ENCODE data around the gene PRCD. TPM values are rescaled to one million over a fixed set of nuclear protein-coding genes. Genes with fewer than 3 reads are reported as not detected.

Gene PRCD
- total and polyA plus RNA-seq, 5 donors = 6.1 to 11.6 (median 10.2) TPM

- DNase-seq = no peak
- Histone ChIP-seq H3K9me3 (ENCODE audit: control insufficient read depth, low read length) (no peaks in the 10 kb centered on the region), H3K27ac (ENCODE audit: low read length) (no peak overlapping the region), H3K27me3 (ENCODE audit: control insufficient read depth, insufficient read depth) (no peaks in the 10 kb centered on the region), H3K4me3 (ENCODE audit: low read length) (no peak overlapping the region), H3K4me1 (ENCODE audit: control insufficient read depth, insufficient read depth, low read length) (no peaks in the 10 kb centered on the region)
- intact Hi-C loops (cut with DNase I) = loop anchor here in 1 of 4 donors (5.0 kb wide), 1 partner anchor 36 kb away; no protein-coding TSS in a partner anchor
- WGBS = 87% methylated on average over 9 of the region's 9 CpGs
- ATAC-seq = no peak
These were observed 36.3 kb downstream of the PRCD start for GRCh38 chr17:76576189-76576588.

DNA sequence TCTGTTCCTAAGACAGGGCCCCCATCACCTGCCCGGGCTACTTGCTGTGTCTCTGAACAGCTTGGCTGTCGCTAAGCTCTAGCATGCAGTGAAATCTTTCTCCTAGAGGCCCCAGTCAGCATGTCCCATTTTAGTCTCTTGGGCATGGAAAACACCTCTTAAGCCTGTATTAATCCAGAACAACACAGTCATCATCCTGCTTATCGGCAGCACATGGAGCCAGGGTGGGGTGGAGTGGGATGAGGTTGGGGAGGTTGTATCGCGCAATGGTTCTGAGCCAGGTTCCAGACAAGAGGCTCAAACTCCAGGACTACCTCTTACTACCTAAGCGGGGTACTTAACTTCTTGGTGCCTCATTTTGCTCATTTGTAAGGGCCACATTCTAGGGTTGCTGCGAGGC lies 38.0 kb downstream of the PRCD start:
- no peak for DNase-seq
- ATAC-seq = no peak
- H3K9me3 ChIP-seq (ENCODE audit: control insufficient read depth, low read length) = no peaks in the 10 kb centered on the region
- no peak overlapping the region for H3K4me3 ChIP-seq (ENCODE audit: low read length)
- H3K27me3 ChIP-seq (ENCODE audit: control insufficient read depth, insufficient read depth) = no peaks in the 10 kb centered on the region
- H3K27ac ChIP-seq (ENCODE audit: low read length) = no peak overlapping the region
- intact Hi-C loops (cut with DNase I) = loop anchor here in 1 of 4 donors (5.0 kb wide), 1 partner anchor 34 kb away; no protein-coding TSS in a partner anchor
- no peaks in the 10 kb centered on the region for H3K4me1 ChIP-seq (ENCODE audit: control insufficient read depth, insufficient read depth, low read length)
- 96% methylated on average over 7 of the region's 7 CpGs for WGBS

DNA sequence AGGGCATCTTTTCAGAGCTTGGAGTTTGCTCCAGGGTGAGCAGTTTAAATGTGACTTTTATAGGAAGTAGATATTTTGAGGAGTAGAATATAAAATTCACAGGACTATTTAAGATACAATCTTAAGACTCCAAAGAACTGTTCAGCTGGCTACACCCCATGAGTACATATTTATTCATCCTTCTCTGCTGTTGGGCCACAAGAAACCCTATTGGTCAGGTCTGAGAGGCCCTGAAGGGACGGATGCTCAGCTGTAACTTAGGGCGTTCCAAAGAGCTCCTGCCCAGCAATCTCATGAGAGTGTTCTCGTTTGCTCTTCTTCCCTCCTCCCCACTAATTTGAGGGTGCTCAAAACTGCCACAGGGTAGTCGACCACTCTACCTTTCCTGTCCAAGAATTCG lies 38.5 kb downstream of the PRCD start:
- DNase-seq (no peak), ATAC-seq (no peak)
- intact Hi-C loops (cut with DNase I) = loop anchor here in 1 of 4 donors (5.0 kb wide), 1 partner anchor 34 kb away; no protein-coding TSS in a partner anchor
- Histone ChIP-seq H3K27me3 (ENCODE audit: control insufficient read depth, insufficient read depth) (no peaks in the 10 kb centered on the region), H3K4me1 (ENCODE audit: control insufficient read depth, insufficient read depth, low read length) (no peaks in the 10 kb centered on the region), H3K9me3 (ENCODE audit: control insufficient read depth, low read length) (no peaks in the 10 kb centered on the region), H3K27ac (ENCODE audit: low read length) (no peak overlapping the region), H3K4me3 (ENCODE audit: low read length) (no peak overlapping the region)
- WGBS = 76% methylated on average over 5 of the region's 5 CpGs

DNA sequence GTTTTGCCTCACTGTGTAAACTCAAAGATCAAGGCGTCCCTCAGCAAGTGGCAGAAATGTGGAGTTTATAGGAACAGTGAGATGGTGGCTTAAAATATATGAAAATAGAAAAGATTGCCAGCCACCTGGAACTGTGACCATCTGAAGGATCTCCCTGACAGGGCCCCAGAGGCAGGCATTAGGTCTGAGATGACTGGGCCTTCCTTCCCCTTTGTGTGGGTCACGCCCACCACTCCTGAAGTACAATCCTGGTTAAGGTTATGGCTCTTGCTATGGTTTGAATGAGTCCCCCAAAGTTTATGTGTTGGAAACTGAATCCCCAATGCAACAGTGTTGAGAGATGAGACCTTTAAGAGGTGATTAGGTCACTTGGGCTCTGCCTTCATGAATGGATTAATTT lies 39.4 kb downstream of the PRCD start:
- intact Hi-C loops (cut with DNase I) = loop anchor here in 1 of 4 donors (5.0 kb wide), 1 partner anchor 33 kb away; no protein-coding TSS in a partner anchor
- Histone ChIP-seq H3K4me1 (ENCODE audit: control insufficient read depth, insufficient read depth, low read length) (no peaks in the 10 kb centered on the region), H3K9me3 (ENCODE audit: control insufficient read depth, low read length) (no peaks in the 10 kb centered on the region), H3K27ac (ENCODE audit: low read length) (no peak overlapping the region), H3K27me3 (ENCODE audit: control insufficient read depth, insufficient read depth) (no peaks in the 10 kb centered on the region), H3K4me3 (ENCODE audit: low read length) (no peak overlapping the region)
- DNase-seq = no peak
- no peak for ATAC-seq
- WGBS = 94% methylated on average over 2 of the region's 2 CpGs

DNA sequence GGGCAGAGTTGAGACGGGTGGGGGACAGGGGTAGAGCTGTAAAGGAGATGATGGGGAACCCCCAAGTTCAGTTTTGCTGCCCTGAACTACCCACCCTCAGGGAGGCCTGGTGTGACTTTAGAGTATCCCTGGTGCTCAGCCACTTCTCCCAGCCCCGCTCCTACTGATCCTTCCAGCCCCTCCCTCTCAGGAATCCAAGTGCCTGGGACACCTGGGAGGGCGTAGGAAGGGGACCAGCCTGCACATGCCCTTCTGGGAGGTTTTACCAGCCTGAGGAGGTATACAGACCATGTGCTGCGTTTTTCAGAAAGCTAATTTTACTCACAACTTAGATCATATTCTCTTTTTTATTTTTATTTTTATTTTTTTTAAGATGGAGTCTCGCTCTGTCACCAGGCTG lies 41.7 kb downstream of the PRCD start:
- no peaks in the 10 kb centered on the region for H3K4me1 ChIP-seq (ENCODE audit: control insufficient read depth, insufficient read depth, low read length)
- no peak overlapping the region for H3K4me3 ChIP-seq (ENCODE audit: low read length)
- intact Hi-C loops (cut with DNase I) = loop anchor here in 1 of 4 donors (10.0 kb wide), 1 partner anchor 57 kb away; no protein-coding TSS in a partner anchor
- no peak for ATAC-seq
- H3K27ac ChIP-seq (ENCODE audit: low read length) = no peak overlapping the region
- no peak for DNase-seq
- H3K9me3 ChIP-seq (ENCODE audit: control insufficient read depth, low read length) = no peaks in the 10 kb centered on the region
- WGBS = 90% methylated on average over 5 of the region's 5 CpGs
- no peaks in the 10 kb centered on the region for H3K27me3 ChIP-seq (ENCODE audit: control insufficient read depth, insufficient read depth)

- Histone ChIP-seq H3K27ac (ENCODE audit: low read length) (no peak overlapping the region), H3K27me3 (ENCODE audit: control insufficient read depth, insufficient read depth) (no peaks in the 10 kb centered on the region), H3K9me3 (ENCODE audit: control insufficient read depth, low read length) (no peaks in the 10 kb centered on the region), H3K4me1 (ENCODE audit: control insufficient read depth, insufficient read depth, low read length) (no peaks in the 10 kb centered on the region), H3K4me3 (ENCODE audit: low read length) (no peak overlapping the region)
- 29% methylated on average over 3 of the region's 3 CpGs for WGBS
- ATAC-seq (no peak), DNase-seq (no peak)
- intact Hi-C loops (cut with DNase I) = loop anchor here in 1 of 4 donors (10.0 kb wide), 1 partner anchor 58 kb away; no protein-coding TSS in a partner anchor
These were observed 42.8 kb downstream of the PRCD start for GRCh38 chr17:76582660-76583059.

- no peaks in the 10 kb centered on the region for H3K27me3 ChIP-seq (ENCODE audit: control insufficient read depth, insufficient read depth)
- ATAC-seq (peak in 1 of 2 donors; percentile 10), DNase-seq (no peak)
- 26% methylated on average over 17 of the region's 17 CpGs for WGBS
- peak overlapping the region; percentile 55 for H3K4me3 ChIP-seq (ENCODE audit: low read length)
- intact Hi-C loops (cut with DNase I) = loop anchor here in 2 of 4 donors (5.0 to 10.0 kb wide), 2 partner anchors 60 to 62 kb away; no protein-coding TSS in a partner anchor
- H3K9me3 ChIP-seq (ENCODE audit: control insufficient read depth, low read length) = no peaks in the 10 kb centered on the region
- H3K4me1 ChIP-seq (ENCODE audit: control insufficient read depth, insufficient read depth, low read length) = no peaks in the 10 kb centered on the region
- no peak overlapping the region for H3K27ac ChIP-seq (ENCODE audit: low read length)
These were observed 44.7 kb downstream of the PRCD start for GRCh38 chr17:76584427-76585032.

DNA sequence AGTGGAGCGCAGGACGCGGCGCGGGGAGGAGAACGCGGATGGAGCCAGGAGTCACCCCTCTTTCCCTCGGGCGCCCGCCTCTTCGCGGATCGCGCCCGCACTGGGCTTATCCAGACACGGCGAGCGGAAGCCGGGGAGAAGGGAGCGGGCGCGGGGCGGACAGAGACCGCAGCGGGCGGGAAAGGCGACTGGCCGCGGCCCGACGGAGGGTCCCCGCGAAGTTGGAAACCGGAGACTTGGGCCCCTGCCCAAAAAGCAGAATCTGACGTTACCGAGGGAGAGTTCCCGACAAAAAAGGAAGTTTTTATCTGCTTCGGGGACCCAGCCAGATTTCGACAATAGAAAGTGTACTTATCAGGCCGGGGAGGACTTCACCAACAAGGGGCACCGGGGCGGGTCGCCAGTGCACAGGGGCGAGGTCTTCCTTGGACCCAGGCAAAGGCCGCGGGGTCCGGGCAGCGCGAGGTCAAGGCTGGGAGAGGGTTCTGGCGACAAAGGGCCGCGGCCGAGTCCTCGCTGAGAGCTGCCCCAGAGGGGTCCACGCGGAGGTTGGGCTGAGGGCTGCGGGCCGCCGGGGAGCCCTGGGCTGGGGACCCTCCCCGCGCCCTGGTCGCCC lies 45.3 kb downstream of the PRCD start:
- DNase-seq = peak; percentile 57 to 74 (median 73)
- Histone ChIP-seq H3K27me3 (ENCODE audit: control insufficient read depth, insufficient read depth) (no peaks in the 10 kb centered on the region), H3K9me3 (ENCODE audit: control insufficient read depth, low read length) (no peaks in the 10 kb centered on the region), H3K4me3 (ENCODE audit: low read length) (peak overlapping the region; percentile 55), H3K4me1 (ENCODE audit: control insufficient read depth, insufficient read depth, low read length) (no peaks in the 10 kb centered on the region), H3K27ac (ENCODE audit: low read length) (no peak overlapping the region)
- WGBS = 2% methylated on average over 62 of the region's 62 CpGs
- intact Hi-C loops (cut with DNase I) = loop anchor here in 2 of 4 donors (5.0 to 10.0 kb wide), 2 partner anchors 60 to 63 kb away; no protein-coding TSS in a partner anchor
- ATAC-seq = peak; percentile 48 to 58

DNA sequence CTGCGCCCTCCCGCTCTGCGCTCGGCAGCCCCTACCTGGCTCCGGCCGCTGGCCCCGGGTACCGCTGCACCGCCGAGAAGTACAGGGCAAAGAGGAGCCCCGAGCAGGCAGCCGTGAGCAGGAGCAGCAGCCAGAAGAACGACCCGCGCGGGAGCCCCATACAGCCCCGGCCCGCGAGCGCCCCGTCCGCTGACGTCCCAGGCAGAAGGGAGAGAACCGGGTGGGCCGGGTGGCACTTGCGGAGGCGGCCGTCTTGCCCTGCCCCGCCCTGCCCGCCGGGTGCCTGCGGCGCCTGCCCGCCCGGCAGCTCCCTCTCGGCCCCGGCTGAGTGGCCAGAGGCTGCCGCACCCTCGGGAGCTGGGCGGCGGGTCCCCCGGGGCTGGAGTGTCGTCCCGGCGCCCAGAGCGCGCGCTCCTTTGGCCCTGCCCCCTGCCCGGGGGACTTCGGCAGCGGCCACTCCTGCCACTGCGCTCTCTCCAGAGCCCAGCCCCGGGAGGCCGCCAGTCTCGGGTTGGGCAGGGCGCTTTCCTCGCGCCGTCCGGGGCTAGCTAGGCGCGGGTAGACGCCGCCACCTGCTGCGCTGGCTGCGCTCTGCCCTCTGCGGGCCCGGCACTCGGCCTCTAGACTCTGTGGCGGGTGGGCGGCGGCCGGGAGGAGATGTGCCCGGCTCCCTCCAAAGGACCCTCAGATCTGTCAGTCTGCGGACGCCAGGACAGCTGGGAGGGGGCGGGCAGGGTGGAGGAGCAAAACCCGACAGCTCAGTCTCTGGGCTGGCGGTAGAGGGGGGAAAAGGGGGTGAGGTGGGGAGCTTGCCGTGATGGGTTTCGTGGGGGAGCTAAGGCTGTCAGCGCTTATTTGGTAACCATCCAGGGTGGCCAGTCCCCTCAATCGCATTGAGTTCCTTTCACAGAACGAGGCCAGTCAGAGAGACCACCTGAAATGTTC lies 46.1 kb downstream of the PRCD start, which contains the start of gene ST6GALNAC2:
Gene ST6GALNAC2, minus strand, starts transcription at position 212 of the 945 bp plus-strand sequence. Its CDS starts 52 bp downstream, at position 160.
- DNase-seq (peak; percentile 71 to 86 (median 85)), ATAC-seq (peak; percentile 89 to 92)
- Histone ChIP-seq H3K4me3 (ENCODE audit: low read length) (peak within 1 kb of the TSS; percentile 55), H3K9me3 (ENCODE audit: control insufficient read depth, low read length) (no peaks in the 10 kb centered on the region), H3K4me1 (ENCODE audit: control insufficient read depth, insufficient read depth, low read length) (no peaks in the 10 kb centered on the region), H3K27me3 (ENCODE audit: control insufficient read depth, insufficient read depth) (no peaks in the 10 kb centered on the region), H3K27ac (ENCODE audit: low read length) (no peak within 1 kb of the TSS)
- WGBS = under 1% methylated on average over 84 of the region's 84 CpGs
- intact Hi-C loops (cut with DNase I) = loop anchor here in 2 of 4 donors (5.0 to 10.0 kb wide), 2 partner anchors 61 to 64 kb away; no protein-coding TSS in a partner anchor

GRCh38 chr17:76586741-76587487 lies 47.1 kb downstream of the PRCD start:
- intact Hi-C loops (cut with DNase I) = loop anchor here in 2 of 4 donors (5.0 to 10.0 kb wide), 2 partner anchors 62 to 65 kb away; no protein-coding TSS in a partner anchor
- H3K4me3 ChIP-seq (ENCODE audit: low read length) = no peak overlapping the region
- ATAC-seq = no peak
- H3K4me1 ChIP-seq (ENCODE audit: control insufficient read depth, insufficient read depth, low read length) = no peaks in the 10 kb centered on the region
- no peak overlapping the region for H3K27ac ChIP-seq (ENCODE audit: low read length)
- H3K9me3 ChIP-seq (ENCODE audit: control insufficient read depth, low read length) = no peaks in the 10 kb centered on the region
- H3K27me3 ChIP-seq (ENCODE audit: control insufficient read depth, insufficient read depth) = no peaks in the 10 kb centered on the region
- DNase-seq = no peak
- 37% methylated on average over 17 of the region's 17 CpGs for WGBS
